GDM1 (cell line): ENCODE data around the gene HOXD12.

Source experiments
- DNase-seq: peaks from one replicate; lab custom pipeline; 2025; lab: John Stamatoyannopoulos, UW

The HOXD12 gene

DNA sequence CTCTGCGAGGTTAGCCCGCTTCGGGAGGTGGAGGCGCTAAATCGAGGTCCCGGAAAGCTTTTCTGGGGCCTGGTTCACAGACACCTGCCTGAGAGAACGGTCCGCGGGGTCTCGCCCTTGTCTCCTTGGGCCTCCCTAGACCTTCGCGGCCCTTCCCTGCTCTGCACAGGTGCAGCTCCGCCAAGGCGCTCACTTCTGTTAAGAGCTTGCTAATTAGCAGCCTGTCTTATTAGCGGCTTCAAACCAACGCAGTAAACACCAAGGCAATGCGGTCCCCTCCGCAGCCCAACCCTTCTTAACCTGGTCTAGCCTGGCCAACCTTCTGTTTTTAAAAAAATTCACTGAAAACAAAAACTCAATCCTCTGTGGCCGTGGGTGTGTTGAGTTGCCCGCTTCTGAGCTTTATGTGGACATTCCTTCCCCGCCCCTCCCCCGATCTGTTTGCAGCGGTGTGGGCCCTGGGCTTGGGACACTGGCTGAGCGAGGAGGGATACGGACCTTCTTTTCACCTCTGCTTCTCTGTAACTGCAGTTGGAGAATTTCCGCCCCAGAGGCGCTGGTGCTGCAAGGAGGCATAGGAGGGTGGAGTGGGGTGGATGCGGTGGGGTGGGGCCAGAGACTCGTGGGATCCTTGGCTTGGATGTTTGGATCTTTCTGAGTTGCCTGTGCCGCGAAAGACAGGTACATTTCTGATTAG, 48.4 kb downstream of the HOXD12 start:
- DNase-seq, result no peak

DNA sequence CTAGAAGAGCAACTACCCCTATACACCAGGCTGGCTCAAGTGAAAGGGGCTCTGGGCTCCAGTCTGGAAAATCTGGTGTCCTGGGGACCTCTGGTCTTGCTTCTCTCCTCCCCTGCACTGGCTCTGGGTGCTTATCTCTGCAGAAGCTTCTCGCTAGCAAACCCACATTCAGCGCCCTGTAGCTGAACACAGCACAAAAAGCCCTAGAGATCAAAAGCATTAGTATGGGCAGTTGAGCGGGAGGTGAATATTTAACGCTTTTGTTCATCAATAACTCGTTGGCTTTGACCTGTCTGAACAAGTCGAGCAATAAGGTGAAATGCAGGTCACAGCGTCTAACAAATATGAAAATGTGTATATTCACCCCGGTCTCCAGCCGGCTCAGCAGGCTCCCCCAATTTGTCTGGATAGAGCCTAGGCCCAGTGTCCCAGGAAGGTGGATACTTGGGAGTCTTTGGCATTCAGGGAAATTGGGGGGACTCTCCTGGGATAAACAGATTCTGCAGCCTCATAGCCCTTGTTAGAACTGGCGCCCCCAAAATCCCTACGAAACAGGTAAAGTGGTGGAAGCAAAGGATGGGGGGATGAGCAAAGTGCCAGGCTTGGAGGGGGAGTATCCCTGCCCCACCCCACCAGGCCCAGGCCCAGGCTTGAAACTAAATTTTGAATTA, 49.3 kb downstream of the HOXD12 start:
- DNase-seq, result no peak

DNA sequence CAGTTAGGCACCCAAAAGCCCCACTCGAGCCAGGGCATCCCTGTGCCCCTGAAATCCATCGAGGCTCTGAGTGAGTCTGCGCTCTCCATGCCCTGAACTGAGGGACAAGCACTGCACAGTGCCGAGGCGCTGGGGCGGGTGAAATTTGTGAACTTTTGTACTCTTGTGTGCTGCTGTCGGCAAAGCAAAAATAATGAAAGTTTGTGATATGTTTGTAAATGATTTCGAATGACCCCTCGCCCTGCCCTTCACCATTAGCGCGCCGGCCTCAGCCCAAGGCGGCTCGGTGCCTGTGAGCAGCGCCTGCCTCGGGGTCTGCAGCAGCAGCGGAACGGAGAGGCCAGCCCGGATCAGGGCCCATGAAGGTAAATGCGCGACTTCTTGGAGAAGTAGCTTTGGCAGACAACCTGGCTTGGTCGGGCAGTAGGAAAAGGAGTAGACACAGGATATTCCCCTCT, 49.9 kb downstream of the HOXD12 start:
- no peak for DNase-seq

DNA sequence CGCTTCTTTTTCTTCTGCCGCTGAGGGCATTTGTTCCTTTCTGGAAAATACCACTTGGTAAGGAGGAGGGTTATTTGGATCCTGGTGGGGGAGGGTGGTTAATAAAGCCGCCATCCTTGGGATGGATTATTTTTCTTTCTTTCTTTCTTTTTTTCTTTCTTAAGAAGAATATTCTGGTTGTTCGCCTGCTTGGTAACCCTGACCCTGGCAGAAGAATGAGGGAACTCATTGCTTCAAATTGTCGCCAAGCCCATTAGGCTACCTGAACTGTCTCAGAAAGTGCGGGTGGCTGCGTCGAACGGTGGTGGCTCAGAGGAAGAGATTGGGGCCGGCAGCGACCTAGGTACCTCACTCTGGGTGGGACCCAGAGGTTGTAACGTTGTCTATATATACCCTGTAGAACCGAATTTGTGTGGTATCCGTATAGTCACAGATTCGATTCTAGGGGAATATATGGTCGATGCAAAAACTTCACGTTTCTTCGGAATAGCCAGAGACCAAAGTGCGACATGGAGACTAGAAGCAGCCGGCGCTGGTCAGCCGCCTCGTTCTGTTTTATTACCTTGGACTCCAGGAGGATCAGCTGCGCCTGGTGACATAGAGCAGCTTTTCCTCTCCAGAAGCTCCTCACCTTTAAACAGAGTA, 50.5 kb downstream of the HOXD12 start:
- DNase-seq, result no peak

DNA sequence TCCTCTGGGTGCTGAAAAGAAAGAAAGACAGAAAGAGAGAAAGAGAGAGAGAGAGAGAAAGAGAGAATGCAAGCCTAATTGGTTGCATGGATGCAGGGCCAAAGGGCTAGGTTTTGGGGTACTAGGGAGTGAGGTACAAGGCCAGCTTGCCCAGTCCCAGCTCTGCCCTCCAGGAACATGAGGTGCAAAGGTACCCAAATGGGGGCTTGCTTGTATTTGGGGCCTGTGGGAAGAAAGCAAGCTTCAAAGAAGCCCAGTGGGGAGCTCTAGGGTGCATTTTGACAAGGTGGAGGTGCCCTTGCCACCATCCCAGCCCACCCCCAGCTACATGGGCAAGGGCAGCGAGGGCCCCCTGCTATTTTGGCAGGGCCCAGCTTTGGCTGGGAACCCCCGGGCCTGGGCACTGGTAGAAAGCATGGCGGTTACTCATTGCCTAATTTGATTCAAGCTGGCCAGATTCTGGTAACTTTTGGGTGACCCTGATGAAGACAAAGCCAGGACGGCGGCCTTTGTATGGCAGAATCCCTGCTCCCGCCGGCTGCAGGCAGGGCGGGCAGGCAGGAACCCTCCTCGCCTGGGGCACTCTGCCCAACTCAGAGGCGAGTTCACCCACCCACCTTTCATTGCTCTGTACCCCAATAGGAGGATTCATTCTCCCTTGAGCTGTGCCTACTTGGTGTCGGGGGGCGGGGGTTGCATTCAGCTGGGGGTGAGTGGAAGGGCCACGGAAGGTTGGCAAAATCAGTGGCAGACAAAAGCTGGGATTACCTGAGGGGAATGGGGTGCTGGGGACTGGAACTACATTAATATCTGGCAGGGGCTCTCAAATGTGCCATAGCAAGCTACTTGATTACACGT, 51.2 kb downstream of the HOXD12 start:
- no peak for DNase-seq

DNA sequence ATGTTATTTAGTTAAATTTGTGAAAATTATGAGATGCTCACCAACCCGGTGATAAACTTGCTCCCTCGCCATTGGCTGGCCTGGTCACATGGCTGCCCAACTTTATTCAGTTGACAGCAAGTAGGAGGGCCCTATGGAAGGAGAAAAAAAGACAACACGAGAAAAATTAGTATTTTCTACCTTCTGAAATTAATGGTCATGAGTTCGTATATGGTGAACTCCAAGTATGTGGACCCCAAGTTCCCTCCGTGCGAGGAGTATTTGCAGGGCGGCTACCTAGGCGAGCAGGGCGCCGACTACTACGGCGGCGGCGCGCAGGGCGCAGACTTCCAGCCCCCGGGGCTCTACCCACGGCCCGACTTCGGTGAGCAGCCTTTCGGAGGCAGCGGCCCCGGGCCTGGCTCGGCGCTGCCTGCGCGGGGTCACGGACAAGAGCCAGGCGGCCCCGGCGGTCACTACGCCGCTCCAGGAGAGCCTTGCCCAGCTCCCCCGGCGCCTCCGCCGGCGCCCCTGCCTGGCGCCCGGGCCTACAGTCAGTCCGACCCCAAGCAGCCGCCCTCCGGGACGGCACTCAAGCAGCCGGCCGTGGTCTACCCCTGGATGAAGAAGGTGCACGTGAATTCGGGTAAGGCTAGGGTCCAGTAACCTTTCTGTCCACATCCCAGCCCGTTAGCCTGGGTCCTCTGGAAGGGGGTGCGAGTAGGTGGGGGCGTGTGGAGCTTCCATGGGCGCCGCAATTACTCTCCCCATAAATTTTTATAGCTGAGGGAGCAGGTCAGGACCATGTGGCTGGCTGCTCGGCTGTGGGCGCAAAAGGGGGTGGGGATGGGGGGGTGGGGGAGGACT, 52.1 kb downstream of the HOXD12 start, which contains the start of gene HOXD4:
Gene HOXD4, plus strand, starts transcription at position 109 of the 846 bp plus-strand sequence. Its CDS starts 84 bp downstream, at position 193.
- DNase-seq, result no peak
